Measurements from ENCODE around the gene PEX11A. TPM values are rescaled to one million over a fixed set of nuclear protein-coding genes. Genes with fewer than 3 reads are reported as not detected.

PEX11A gene
- total RNA-seq, 4 donors from 2014 or later, result 7.2 to 15.5 (median 9.7) TPM

GRCh38 chr15:89686522-89686921, 4.0 kb downstream of the PEX11A start:
- Histone ChIP-seq H3K4me3 (no peak overlapping the region), H3K27ac (peak overlapping the region in 1 of 4 donors; percentile 20), H3K27me3 (no peaks in the 10 kb centered on the region), H3K36me3 (peaks cover 0 to 27% (median 0%) of the 10 kb centered on the region in 3 donors), H3K4me1 (peaks cover 0 to 18% (median 2%) of the 10 kb centered on the region in 4 donors), H3K9me3 (no peaks in the 10 kb centered on the region)
- no peak for TF ChIP-seq POLR2A (IDR thresholded peaks at IDR 0.05)
- TF ChIP-seq EP300 (IDR thresholded peaks at IDR 0.05), result peak in 1 of 2 donors; percentile 45
- DNase-seq (ENCODE audit: low spot score in 2 of 2), result no peak

GRCh38 chr15:89685995-89686394, 4.6 kb downstream of the PEX11A start:
- 81 to 83% methylated on average over 2 of the region's 2 CpGs for WGBS, 2 donors
- Histone ChIP-seq H3K4me3 (no peak overlapping the region), H3K36me3 (peaks cover 0 to 27% (median 0%) of the 10 kb centered on the region in 3 donors), H3K4me1 (peaks cover 0 to 18% (median 2%) of the 10 kb centered on the region in 4 donors), H3K27me3 (no peaks in the 10 kb centered on the region), H3K27ac (no peak overlapping the region), H3K9me3 (no peaks in the 10 kb centered on the region)
- no peak for DNase-seq (ENCODE audit: low spot score in 2 of 2)
- TF ChIP-seq, protein P1, sequence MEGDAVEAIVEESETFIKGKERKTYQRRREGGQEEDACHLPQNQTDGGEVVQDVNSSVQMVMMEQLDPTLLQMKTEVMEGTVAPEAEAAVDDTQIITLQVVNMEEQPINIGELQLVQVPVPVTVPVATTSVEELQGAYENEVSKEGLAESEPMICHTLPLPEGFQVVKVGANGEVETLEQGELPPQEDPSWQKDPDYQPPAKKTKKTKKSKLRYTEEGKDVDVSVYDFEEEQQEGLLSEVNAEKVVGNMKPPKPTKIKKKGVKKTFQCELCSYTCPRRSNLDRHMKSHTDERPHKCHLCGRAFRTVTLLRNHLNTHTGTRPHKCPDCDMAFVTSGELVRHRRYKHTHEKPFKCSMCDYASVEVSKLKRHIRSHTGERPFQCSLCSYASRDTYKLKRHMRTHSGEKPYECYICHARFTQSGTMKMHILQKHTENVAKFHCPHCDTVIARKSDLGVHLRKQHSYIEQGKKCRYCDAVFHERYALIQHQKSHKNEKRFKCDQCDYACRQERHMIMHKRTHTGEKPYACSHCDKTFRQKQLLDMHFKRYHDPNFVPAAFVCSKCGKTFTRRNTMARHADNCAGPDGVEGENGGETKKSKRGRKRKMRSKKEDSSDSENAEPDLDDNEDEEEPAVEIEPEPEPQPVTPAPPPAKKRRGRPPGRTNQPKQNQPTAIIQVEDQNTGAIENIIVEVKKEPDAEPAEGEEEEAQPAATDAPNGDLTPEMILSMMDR (IDR thresholded peaks at IDR 0.05), result no peak
- TF ChIP-seq POLR2A (IDR thresholded peaks at IDR 0.05), result no peak
- TF ChIP-seq EP300 (IDR thresholded peaks at IDR 0.05), result no peak

DNA sequence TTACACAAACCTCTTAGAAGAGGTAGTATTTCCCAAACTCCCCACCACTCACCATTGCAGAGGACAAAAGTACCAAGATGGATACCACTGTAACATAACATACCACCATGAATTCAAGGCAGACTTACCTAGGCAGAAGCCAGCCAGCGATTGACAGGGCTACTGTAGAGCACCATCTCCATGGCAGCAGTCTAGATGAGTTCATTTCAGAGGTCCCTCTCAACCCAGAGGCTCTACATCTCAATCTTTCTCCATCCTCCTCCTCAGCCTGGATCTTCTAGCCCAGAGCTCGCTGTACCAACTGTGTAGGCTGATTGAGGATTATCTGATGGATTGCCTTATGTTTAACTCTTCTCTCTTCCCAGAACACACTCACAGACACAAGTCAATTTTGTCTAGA, 9.4 kb downstream of the PEX11A start:
- 82 to 96% methylated on average over 2 of the region's 2 CpGs for WGBS, 2 donors
- H3K4me3 ChIP-seq, result no peak overlapping the region
- no peaks in the 10 kb centered on the region for H3K9me3 ChIP-seq
- TF ChIP-seq POLR2A (IDR thresholded peaks at IDR 0.05) (no peak), EP300 (IDR thresholded peaks at IDR 0.05) (no peak)
- TF ChIP-seq, protein P1 (IDR thresholded peaks at IDR 0.05), result no peak
- no peak for DNase-seq (ENCODE audit: low spot score in 2 of 2)
- H3K27me3 ChIP-seq, result no peaks in the 10 kb centered on the region
- H3K27ac ChIP-seq, result peak overlapping the region in 2 of 4 donors; percentile 45 to 84
- peaks cover 0 to 27% (median 0%) of the 10 kb centered on the region in 3 donors for H3K36me3 ChIP-seq
- peaks cover 0 to 16% (median 6%) of the 10 kb centered on the region in 4 donors for H3K4me1 ChIP-seq

DNA sequence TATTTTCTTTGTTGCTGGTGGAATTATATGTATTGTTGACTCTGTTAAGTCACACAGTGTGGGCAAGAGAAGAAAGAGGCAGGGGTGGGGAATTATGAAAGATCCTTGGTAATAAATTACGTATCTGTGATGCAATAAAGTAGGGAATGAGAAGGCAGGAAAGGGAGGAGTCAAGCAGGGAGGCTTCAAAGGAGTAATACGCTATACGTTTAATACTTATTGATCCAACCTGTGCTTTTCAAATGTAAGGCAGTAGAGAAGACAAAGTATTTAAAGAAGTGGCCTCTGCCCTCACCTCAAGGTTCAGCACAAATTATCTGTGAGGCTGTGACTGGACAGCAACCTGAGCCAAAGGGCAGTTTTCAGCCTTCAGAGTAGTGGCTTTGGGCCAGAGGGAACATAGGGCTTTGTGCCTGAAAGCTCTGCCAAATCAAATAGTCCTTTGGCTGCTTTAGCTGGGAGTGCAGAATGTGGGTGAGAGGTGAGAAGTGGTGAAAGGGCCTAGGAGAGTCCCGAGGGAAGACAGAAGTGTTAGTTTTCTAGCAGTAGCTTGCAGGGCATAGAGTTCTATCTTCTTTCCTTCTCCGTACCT, 10.2 kb downstream of the PEX11A start:
- 46 to 56% methylated on average over 5 of the region's 5 CpGs for whole genome bisulfite sequencing, 2 donors
- peak in 1 of 2 donors; percentile 92 for TF ChIP-seq EP300 (IDR thresholded peaks at IDR 0.05)
- TF ChIP-seq, protein P1 (IDR thresholded peaks at IDR 0.05), result no peak
- TF ChIP-seq POLR2A (IDR thresholded peaks at IDR 0.05), result no peak
- Histone ChIP-seq H3K36me3 (peaks cover 0 to 24% (median 0%) of the 10 kb centered on the region in 3 donors), H3K9me3 (no peaks in the 10 kb centered on the region), H3K4me3 (no peak overlapping the region), H3K27me3 (no peaks in the 10 kb centered on the region), H3K27ac (peak overlapping the region in 3 of 4 donors; percentile 41 to 84 (median 78)), H3K4me1 (peaks cover 0 to 16% (median 6%) of the 10 kb centered on the region in 4 donors)
- DNase-seq (ENCODE audit: low spot score in 2 of 2), result peak; percentile 37 to 82

DNA sequence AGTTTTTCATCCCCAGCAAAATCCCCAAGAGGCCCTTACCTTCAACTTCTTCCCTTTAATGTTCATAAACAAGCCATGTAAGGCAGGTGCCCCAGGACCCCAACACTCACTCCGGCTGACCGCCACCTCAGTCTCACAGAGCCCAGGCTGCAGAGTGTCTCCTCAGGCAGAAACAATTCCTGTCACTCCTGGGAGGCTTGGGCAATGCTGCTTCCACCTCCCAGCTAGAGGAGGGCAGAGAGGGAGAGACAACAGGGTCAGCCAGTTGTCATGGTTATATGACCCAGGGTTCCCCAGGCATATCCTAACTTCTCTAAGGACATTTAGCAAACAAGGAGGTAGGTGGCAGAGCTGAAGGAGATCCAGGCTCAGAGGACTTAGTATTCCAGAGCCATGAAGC, 11.3 kb downstream of the PEX11A start, which contains the start of gene PLIN1:
Gene PLIN1 (minus strand): TSS at position 156 of the 400 bp plus-strand sequence. CDS start 1,878 bp downstream, outside the sequence.
- Histone ChIP-seq H3K27ac (peak within 1 kb of the TSS in 3 of 4 donors; percentile 41 to 84 (median 78)), H3K9me3 (no peaks in the 10 kb centered on the region), H3K36me3 (peaks cover 0 to 20% (median 0%) of the 10 kb centered on the region in 3 donors), H3K4me3 (no peak within 1 kb of the TSS), H3K27me3 (no peaks in the 10 kb centered on the region), H3K4me1 (peaks cover 0 to 16% (median 6%) of the 10 kb centered on the region in 4 donors)
- DNase-seq (ENCODE audit: low spot score in 2 of 2), result no peak
- 70 to 96% methylated on average over 2 of the region's 2 CpGs for WGBS, 2 donors
- TF ChIP-seq EP300 (IDR thresholded peaks at IDR 0.05) (no peak), POLR2A (IDR thresholded peaks at IDR 0.05) (no peak)
- TF ChIP-seq, protein P1 (IDR thresholded peaks at IDR 0.05), result no peak
